GM19099 (cell line): Measurements from ENCODE around the gene ADSL.

ENCODE experiments used
- POLR2A ChIP-seq: IDR thresholded peaks from 3 replicates; pipeline ENCODE4 v1.6.1; 2011; ENCODE audit warnings: low read depth; ENCODE audit not compliant: insufficient read length; ENCODE audit errors: extremely low read depth

Gene ADSL

GRCh38 chr22:40404251-40405177 is 58.2 kb downstream of the ADSL start:
- no peak for TF ChIP-seq POLR2A

GRCh38 chr22:40405178-40406062 is 59.1 kb downstream of the ADSL start:
- no peak for TF ChIP-seq POLR2A

- TF ChIP-seq POLR2A = no peak
Measured at GRCh38 chr22:40406063-40406890, 60.0 kb downstream of the ADSL start.

- no peak for TF ChIP-seq POLR2A
Measured at GRCh38 chr22:40407021-40407761, 60.9 kb downstream of the ADSL start.

GRCh38 chr22:40407831-40408717 is 61.8 kb downstream of the ADSL start:
- TF ChIP-seq POLR2A = no peak

GRCh38 chr22:40408718-40409612 is 62.7 kb downstream of the ADSL start:
- TF ChIP-seq POLR2A = no peak

GRCh38 chr22:40409613-40410113 is 63.4 kb downstream of the ADSL start:
- no peak for TF ChIP-seq POLR2A

GRCh38 chr22:40410272-40410671 is 64.0 kb downstream of the ADSL start:
- no peak for TF ChIP-seq POLR2A

GRCh38 chr22:40410731-40411505 is 64.6 kb downstream of the ADSL start:
- TF ChIP-seq POLR2A = no peak

- no peak for TF ChIP-seq POLR2A
Measured at GRCh38 chr22:40411506-40411861, 65.2 kb downstream of the ADSL start.

- no peak for TF ChIP-seq POLR2A
Measured at GRCh38 chr22:40412441-40412840, 66.1 kb downstream of the ADSL start.

- no peak for TF ChIP-seq POLR2A
Measured at GRCh38 chr22:40413873-40414272, 67.6 kb downstream of the ADSL start.

- TF ChIP-seq POLR2A = no peak
Measured at GRCh38 chr22:40414311-40414710, 68.0 kb downstream of the ADSL start.
